ENCODE data around the gene NLGN1. TPM values are rescaled to one million over a fixed set of nuclear protein-coding genes. Genes with fewer than 3 reads are reported as not detected.

Gene NLGN1
- polyA plus RNA-seq, 1 donor from 2014 or later: 2.7 TPM

GRCh38 chr3:173734895-173735294 lies 337.4 kb downstream of the NLGN1 start:
- Histone ChIP-seq H3K79me2 (replicated peaks; ENCODE audit: insufficient read depth, low read length) (no peaks in the 10 kb centered on the region), H3K27me3 (ENCODE audit: insufficient read depth, low read depth, low read length) (no peaks in the 10 kb centered on the region), H3K9ac (ENCODE audit: low read length) (no peak overlapping the region), H3K4me3 (ENCODE audit: low read length) (no peak overlapping the region), H3K4me2 (ENCODE audit: low read length) (no peak overlapping the region), H2AFZ (ENCODE audit: low read depth, low read length) (no peak overlapping the region), H3K27ac (ENCODE audit: low read length) (no peak overlapping the region), H4K20me1 (ENCODE audit: insufficient read depth) (no peaks in the 10 kb centered on the region), H3K9me2 (ENCODE audit: insufficient read depth, low read length) (no peaks in the 10 kb centered on the region), H3K9me3 (ENCODE audit: low read length) (no peaks in the 10 kb centered on the region), H3K36me3 (ENCODE audit: insufficient read depth, low read length) (no peaks in the 10 kb centered on the region), H3F3A (ENCODE audit: insufficient read depth, low read length, poor library complexity, severe bottlenecking) (no peaks in the 10 kb centered on the region)
- TF ChIP-seq POLR2AphosphoS5 (IDR thresholded peaks at IDR 0.05): no peak
- TF ChIP-seq SMC3 (conservative IDR thresholded peaks at IDR 0.05; ENCODE audit: poor library complexity): no peak
- no peak for TF ChIP-seq RAD21 (conservative IDR thresholded peaks at IDR 0.05)
- no peak for TF ChIP-seq MXI1 (conservative IDR thresholded peaks at IDR 0.05; ENCODE audit: poor library complexity, severe bottlenecking)
- no peak for TF ChIP-seq REST (IDR thresholded peaks at IDR 0.05; ENCODE audit: borderline replicate concordance)
- TF ChIP-seq EZH2 (IDR thresholded peaks at IDR 0.05; ENCODE audit: borderline replicate concordance, insufficient read depth, low read length, poor library complexity, severe bottlenecking): no peak
- no peak for TF ChIP-seq TAF1 (IDR thresholded peaks at IDR 0.05; ENCODE audit: low read depth)
- TF ChIP-seq EP300 (conservative IDR thresholded peaks at IDR 0.05; ENCODE audit: poor library complexity, severe bottlenecking): no peak
- no peak for TF ChIP-seq CTCF (IDR thresholded peaks at IDR 0.05; ENCODE audit: poor library complexity, severe bottlenecking)

- H3K79me2 ChIP-seq (replicated peaks; ENCODE audit: insufficient read depth, low read length): no peaks in the 10 kb centered on the region
- H3F3A ChIP-seq (ENCODE audit: insufficient read depth, low read length, poor library complexity, severe bottlenecking): no peaks in the 10 kb centered on the region
- H4K20me1 ChIP-seq (ENCODE audit: insufficient read depth): no peaks in the 10 kb centered on the region
- H3K9me3 ChIP-seq (ENCODE audit: low read length): no peaks in the 10 kb centered on the region
- H3K4me2 ChIP-seq (ENCODE audit: low read length): no peak overlapping the region
- H3K27me3 ChIP-seq (ENCODE audit: insufficient read depth, low read depth, low read length): no peaks in the 10 kb centered on the region
- H3K27ac ChIP-seq (ENCODE audit: low read length): no peak overlapping the region
- no peaks in the 10 kb centered on the region for H3K36me3 ChIP-seq (ENCODE audit: insufficient read depth, low read length)
- no peak overlapping the region for H2AFZ ChIP-seq (ENCODE audit: low read depth, low read length)
- no peak for TF ChIP-seq EP300 (conservative IDR thresholded peaks at IDR 0.05; ENCODE audit: poor library complexity, severe bottlenecking)
- TF ChIP-seq TAF1 (IDR thresholded peaks at IDR 0.05; ENCODE audit: low read depth): no peak
- no peak for TF ChIP-seq POLR2AphosphoS5 (IDR thresholded peaks at IDR 0.05)
- TF ChIP-seq RAD21 (conservative IDR thresholded peaks at IDR 0.05): no peak
- TF ChIP-seq MXI1 (conservative IDR thresholded peaks at IDR 0.05; ENCODE audit: poor library complexity, severe bottlenecking): no peak
- no peak for TF ChIP-seq SMC3 (conservative IDR thresholded peaks at IDR 0.05; ENCODE audit: poor library complexity)
- TF ChIP-seq CTCF (IDR thresholded peaks at IDR 0.05; ENCODE audit: poor library complexity, severe bottlenecking): no peak
- no peak for TF ChIP-seq EZH2 (IDR thresholded peaks at IDR 0.05; ENCODE audit: borderline replicate concordance, insufficient read depth, low read length, poor library complexity, severe bottlenecking)
- no peak for TF ChIP-seq REST (IDR thresholded peaks at IDR 0.05; ENCODE audit: borderline replicate concordance)
- H3K4me3 ChIP-seq (ENCODE audit: low read length): no peak overlapping the region
- no peaks in the 10 kb centered on the region for H3K9me2 ChIP-seq (ENCODE audit: insufficient read depth, low read length)
- no peak overlapping the region for H3K9ac ChIP-seq (ENCODE audit: low read length)
These were observed 338.3 kb downstream of the NLGN1 start for GRCh38 chr3:173735841-173736240.

Measured in neural cell (in vitro differentiated cells).